Stimulated activated CD8-positive, alpha-beta memory T cell treated with anti-CD3 and anti-CD28 coated beads, Interleukin-7, amount 100 ng/mL, for 24 hours (primary cell): ENCODE data around the gene MSI2.
A peak's percentile ranks its signal among the peaks of the same experiment; 100 is the strongest.

Experiments used
- DNase-seq: peaks from one replicate; pipeline ENCODE4 v3.0.0-alpha.2; 2020; ENCODE audit warnings: low read depth

MSI2 gene

GRCh38 chr17:57417956-57418355, 161.6 kb downstream of the MSI2 start:
- DNase-seq: no peak

DNA sequence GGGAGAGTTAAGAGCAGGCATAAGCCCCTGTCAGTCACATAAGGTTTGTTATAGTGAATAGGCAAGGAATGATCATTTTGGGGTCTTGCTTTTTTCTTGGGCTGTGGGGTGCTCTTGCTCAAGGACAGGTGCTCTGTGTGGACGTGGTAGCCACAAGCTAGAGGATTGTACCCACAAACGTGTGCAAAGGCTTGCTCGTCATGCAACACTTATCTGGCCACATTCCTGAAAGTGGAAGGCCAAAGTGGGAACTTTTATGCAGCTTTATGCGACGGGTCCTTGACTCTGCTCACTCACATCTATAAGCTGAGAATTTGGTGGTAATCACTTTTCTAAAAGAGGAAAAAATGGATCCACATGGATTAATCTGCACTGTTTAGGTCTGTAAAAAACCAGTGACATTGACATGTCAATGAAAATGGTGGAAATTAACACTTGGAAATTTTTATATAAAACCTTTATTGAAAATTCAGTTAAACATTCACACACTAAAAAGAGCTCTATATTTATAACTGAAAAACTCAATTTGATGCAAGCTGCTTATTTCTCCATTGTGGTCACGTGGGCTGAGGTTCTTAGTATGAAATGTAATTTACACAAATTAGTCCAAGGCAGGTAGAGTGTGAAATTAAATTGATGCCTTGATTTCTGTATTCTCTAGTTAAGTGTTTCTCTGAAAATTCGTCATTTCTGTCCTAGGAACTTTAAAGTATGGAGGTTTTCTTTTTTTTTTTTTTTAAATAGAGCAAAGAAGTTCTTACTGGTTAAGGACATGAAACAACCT, 162.3 kb downstream of the MSI2 start:
- no peak for DNase-seq

DNA sequence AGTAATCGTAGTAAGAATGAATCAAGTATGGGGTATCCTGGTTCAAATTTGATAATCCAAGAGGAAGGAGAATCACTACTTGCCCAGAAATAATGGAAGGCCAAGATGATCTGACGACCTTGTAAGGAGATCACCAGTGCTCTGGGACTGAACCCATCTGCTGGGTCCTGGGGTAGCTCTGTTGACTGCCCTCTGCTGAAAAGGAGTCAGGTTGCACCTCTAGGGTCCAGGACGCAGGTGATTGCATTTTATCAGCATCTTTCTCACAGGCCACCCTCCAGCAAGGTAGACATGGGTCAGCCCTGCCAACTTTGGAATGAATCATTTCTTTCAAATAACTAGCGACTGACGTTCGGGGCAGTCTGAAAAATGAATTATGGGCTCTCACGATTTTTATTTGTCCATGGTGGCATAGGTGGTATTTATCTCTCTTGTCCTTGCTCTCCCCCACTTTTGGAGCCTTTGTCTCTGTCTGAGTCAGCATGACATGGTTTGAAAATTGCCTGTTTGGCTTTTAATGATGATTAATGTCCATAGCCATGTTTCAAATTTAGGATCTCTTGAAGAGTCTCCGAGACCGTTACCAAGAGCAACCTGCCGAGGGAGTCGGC, 163.7 kb downstream of the MSI2 start:
- no peak for DNase-seq

DNA sequence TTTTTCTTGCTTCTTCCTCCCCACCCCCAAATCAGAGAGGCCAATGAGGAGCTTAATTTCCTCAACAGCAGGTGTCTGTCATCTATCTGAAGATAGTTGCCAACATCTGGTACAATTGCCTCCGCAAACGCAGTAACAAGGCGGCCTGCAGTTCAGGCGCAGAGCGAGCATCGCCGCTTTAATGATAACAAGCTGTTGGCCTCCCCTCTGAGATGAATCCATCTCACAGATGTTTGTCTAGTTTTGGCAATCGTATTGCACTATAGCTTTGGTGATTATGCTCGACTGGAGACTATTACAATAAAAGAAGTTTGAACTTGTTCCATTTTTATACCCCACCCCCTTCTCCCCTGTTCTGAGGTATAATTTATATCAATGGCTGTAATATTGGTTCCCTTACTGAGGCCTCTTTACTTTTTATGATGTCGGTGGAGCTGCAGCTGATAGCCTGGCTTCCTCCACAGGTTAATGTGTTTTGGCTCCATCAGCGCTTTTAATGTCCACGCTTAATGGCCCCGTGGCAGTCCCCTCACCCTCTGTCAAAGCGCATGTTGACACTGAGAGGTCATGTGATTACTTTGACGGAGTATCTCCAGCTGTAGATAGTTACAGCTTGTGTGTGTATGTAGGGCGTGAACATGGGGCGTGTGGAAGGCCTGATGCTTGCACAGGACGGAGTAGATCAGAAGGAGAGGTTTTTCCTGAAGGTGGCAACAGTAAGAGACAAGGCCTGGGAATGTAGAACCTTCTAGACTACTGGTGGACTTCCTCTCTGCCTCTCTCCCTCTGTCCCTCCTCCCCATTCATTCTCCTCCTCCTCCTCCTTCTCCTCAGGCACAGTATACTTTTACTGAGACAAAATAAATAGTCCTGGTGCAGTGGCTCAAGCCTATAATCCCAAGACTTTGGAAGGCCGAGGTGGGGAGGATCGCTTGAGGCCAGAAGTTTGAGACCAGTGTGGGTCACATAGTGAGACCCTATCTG, 164.7 kb downstream of the MSI2 start:
- no peak for DNase-seq

- no peak for DNase-seq
These were observed 166.3 kb downstream of the MSI2 start for GRCh38 chr17:57422574-57423164.

DNA sequence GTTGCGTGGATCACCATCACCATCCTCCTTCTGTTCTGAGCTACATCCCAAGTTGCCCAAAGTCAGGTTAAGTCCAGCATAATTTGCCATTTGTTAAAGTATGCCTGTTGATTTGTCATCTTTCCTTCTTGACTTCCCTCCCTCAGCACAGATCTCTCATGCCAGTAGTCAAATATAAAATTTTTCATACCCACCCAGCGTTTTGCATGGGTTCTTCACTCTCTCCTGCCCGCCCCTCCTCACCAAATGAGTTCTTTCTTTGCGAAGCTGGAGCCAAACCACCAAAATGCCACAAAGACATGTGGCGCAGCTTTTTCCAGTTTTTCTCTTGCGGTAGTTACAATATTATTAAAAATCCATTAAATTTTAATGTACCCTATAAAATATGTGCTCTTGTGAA, 167.2 kb downstream of the MSI2 start:
- DNase-seq: no peak

DNA sequence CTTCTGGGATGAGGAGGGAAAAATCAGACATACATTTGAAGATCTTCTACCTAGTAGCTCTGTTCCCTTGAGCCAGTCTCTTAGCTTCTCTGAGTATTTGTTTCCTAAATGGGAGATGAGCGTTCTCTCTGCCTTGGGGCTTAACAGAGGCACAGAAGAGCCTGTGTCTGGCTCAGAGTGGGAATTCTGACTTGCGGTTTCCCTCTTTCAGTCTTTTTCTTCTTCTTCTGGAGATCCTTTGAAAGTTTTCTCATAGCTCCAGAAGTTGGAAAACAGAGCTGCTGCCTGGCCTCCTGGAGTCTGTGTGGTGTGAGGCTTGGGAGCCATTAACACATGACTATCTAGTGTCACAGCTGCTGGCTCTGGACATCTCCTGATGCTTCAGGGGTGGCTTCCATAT, 167.9 kb downstream of the MSI2 start:
- no peak for DNase-seq

GRCh38 chr17:57424777-57425188, 168.5 kb downstream of the MSI2 start:
- DNase-seq: no peak

DNA sequence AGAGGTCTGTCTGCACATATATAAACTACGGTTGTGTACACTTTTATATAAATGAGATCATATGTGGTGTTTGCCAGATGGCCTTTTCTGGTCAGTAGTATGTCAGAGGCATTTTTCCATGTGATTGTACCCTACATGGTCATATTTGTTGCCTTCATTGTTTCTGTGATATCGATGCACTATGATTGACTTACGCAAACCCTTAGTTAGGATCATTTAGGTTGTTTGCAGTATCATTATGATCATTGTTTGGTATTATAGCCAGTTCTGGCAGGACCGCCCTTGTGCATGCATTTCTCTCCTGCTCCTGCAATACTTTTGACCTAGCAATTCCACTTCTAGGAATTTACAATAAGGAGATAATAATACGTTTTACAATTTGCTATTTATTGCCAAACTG, 169.1 kb downstream of the MSI2 start:
- DNase-seq: no peak

- DNase-seq: no peak
These were observed 169.9 kb downstream of the MSI2 start for GRCh38 chr17:57425903-57426880.

- DNase-seq: no peak
These were observed 173.6 kb downstream of the MSI2 start for GRCh38 chr17:57429966-57430365.

- DNase-seq: no peak
These were observed 175.1 kb downstream of the MSI2 start for GRCh38 chr17:57431415-57431814.

DNA sequence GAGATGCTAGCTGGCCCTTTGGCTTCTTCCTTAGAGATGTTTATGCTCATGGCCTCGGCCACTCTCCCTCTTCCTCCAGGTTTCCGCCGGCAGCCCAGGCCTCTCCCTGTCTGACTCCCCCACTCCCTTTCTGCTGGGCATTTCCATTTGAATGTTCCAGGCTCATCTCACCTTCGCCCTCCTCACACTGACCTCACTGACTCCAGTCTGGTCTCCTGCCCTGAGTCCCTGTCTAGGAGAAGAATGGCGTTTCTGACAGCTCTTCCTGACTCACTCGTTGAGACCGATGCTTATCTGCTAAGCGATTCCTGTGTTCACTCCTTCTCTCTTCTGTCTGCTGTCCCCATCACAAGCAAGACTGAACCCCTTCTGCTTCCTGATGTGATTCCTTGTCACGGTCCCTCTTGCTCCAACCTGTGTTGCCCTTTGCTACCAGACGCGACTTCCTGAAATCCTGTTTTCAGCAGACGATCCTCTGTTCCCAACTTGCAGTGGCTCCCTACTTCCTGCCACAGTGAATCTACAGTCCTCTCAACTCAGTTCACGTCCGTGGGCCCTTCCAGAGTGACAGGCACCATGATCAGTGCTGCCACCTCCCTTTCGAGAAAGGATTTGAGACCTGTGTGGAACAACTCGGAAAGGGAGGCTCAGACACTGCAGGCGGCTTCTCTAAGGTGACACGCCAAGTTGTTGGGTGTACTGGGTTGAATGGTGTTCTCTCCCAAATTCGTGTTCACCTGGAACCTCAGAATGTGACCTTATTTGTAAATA, 176.4 kb downstream of the MSI2 start:
- DNase-seq: no peak

GRCh38 chr17:57433452-57433851, 177.1 kb downstream of the MSI2 start:
- no peak for DNase-seq

- no peak for DNase-seq
These were observed 178.0 kb downstream of the MSI2 start for GRCh38 chr17:57434361-57434760.

GRCh38 chr17:57436565-57436964, 180.2 kb downstream of the MSI2 start:
- no peak for DNase-seq

DNA sequence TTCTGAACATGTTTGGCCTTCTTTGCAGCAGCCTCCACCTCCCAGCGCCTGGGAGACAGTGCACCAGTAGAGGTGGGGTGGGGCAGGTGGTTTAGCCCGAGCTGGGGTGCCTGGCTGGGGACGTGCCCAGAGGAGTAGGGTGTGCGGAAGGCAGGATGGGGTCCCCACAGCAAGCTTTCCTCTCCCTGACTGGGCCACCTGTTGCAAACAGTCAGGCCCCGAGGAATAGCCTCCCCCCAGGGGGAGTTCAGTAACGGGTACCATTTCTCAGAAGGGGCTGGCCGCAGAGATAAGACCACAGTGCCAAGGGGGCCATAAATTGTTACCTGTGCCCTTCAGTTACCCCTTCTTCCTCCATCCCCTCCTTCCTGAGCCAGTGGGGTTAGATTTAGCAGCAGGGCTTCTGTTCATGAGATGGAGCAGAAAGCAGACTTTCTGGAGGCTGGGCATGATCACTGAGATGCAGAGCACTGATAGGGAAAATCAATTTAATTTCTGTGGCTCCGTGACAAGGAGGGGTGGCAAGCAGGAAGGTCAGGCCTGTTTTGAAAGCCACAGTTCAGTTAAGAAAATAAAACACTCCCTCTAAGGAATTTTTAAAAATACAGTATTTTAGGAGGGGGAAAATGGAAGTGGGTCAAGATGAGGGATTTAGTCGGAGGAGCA, 181.9 kb downstream of the MSI2 start:
- DNase-seq: no peak

GRCh38 chr17:57439651-57440050, 183.3 kb downstream of the MSI2 start:
- no peak for DNase-seq

- DNase-seq: peak; percentile 41
These were observed 184.4 kb downstream of the MSI2 start for GRCh38 chr17:57440522-57441269.
